T-helper 9 cell (primary cell): ENCODE measurements around the gene PRRC2B.
"Not testable (repeated sequence)": the region's sequence is repeated elsewhere in the genome, so short reads cannot be mapped to it uniquely, and the experiment has no call there.

Source experiments
- DNase-seq: peaks from one replicate; pipeline ENCODE4 v3.0.0-alpha.2; 2020

PRRC2B gene

DNA sequence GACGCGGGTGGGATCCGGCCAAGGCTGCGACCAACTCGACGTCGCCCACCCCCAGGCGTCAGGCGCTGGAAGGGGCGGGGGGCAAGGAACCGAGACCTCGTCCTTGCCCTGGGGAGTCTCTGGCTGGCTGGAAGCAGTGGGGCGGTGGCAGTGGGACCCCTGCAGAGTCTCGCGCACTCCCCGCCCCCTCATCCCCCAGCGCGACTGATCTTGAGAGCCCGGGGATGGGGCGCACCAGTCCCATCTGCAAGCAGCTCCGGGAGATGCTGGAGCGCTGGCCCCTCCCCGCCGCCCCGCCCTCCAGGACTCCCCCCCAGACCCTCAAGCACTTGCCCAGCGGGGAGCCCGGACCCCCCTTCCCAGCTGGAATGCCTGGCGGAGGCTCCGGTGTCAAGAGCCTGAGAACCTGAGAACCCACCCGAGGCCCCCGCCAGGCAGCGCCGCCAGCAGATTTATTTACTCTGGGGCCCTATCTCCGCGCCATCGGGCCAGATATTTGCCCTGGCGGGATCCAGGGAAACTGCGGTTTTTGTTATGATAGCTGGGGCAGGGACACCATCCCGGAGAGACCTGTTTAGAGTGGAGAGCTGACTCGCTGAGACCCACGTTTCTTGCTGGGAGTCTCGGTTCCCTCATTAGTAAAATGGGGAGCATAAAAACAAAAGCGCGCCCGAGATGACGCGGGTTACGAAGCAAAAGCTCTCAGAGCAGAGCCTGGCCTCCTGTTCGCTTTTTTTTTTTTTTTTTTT lies 152.6 kb downstream of the PRRC2B start:
- DNase-seq, result no peak

DNA sequence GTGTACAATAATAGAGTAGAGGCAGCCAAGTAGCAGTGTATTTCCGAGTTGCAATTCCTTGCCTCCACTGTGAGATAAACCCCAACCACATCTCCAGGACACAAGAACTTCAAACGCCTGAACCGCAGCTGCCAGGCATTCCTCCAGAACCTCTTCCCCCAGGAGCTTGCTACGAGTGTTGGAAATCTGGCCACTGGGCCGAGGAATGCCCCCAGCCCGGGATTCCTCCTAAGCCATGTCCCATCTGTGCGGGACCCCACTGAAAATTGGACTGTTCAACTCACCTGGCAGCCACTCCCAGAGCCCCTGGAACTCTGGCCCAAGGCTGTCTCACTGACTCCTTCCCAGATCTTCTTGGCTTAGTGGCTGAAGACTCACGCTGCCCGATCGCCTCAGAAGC lies 155.3 kb downstream of the PRRC2B start:
- DNase-seq, result not testable (repeated sequence)
